Measurements from ENCODE around the gene KIF23. TPM values are rescaled to one million over a fixed set of nuclear protein-coding genes. Genes with fewer than 3 reads are reported as not detected.
A peak's percentile ranks its signal among the peaks of the same experiment; 100 is the strongest.

Gene KIF23
- polyA plus RNA-seq, 3 donors: 1.5 to 8.1 (median 1.8) TPM

GRCh38 chr15:69489073-69489571 is 75.0 kb downstream of the KIF23 start:
- no peaks in the 10 kb centered on the region for H3K36me3 Mint-ChIP-seq
- peaks cover 0 to 5% of the 10 kb centered on the region in 2 donors for H3K9me3 ChIP-seq (replicated peaks in 1 of 2; ENCODE audit: control insufficient read depth in 1 of 2, insufficient read depth in 1 of 2, low read length in 2 of 2)
- H2AFZ ChIP-seq (ENCODE audit: insufficient read depth, low read depth, low read length, poor library complexity, severe bottlenecking): no peak overlapping the region
- H3K27me3 Mint-ChIP-seq (ENCODE audit: low read depth in 3 of 3): peaks cover 0 to 3% (median 2%) of the 10 kb centered on the region in 3 donors
- no peak for DNase-seq
- H3K4me1 Mint-ChIP-seq: peaks cover 3% of the 10 kb centered on the region
- intact Hi-C loops (cut with micrococcal nuclease): no loop called here
- H3K27me3 ChIP-seq (ENCODE audit: control insufficient read depth in 2 of 2, insufficient read depth in 2 of 2, low read length in 2 of 2): no peaks in the 10 kb centered on the region
- no peaks in the 10 kb centered on the region for H3K79me2 ChIP-seq (ENCODE audit: insufficient read depth, low read length)
- H3K27ac ChIP-seq (ENCODE audit: low read depth in 1 of 2, low read length in 2 of 2): no peak overlapping the region
- TF ChIP-seq CTCF (IDR thresholded peaks at IDR 0.05): no peak
- no peaks in the 10 kb centered on the region for H4K20me1 ChIP-seq (ENCODE audit: insufficient read depth, low read length)
- H3K4me1 ChIP-seq (ENCODE audit: control insufficient read depth in 1 of 2, insufficient read depth in 2 of 2, low read length in 2 of 2): no peaks in the 10 kb centered on the region
- no peaks in the 10 kb centered on the region for H3K36me3 ChIP-seq (replicated peaks in 1 of 2; ENCODE audit: control insufficient read depth in 1 of 2, insufficient read depth in 2 of 2, low read length in 2 of 2)
- WGBS (ENCODE audit: insufficient coverage): no CpG with 5 or more reads among the region's 3 CpGs
- H3K27ac Mint-ChIP-seq: peak overlapping the region in 1 of 7 donors; percentile 47
- H3K4me2 ChIP-seq (replicated peaks; ENCODE audit: extremely low read depth, low read length, poor library complexity, severe bottlenecking): no peak overlapping the region
- H3K4me3 Mint-ChIP-seq: no peak overlapping the region
- H3K4me3 ChIP-seq (replicated peaks in 1 of 3; ENCODE audit: low read depth in 2 of 3, low read length in 3 of 3): no peak overlapping the region
- no peak overlapping the region for H3K9ac ChIP-seq (ENCODE audit: insufficient read depth, low read length, poor library complexity, severe bottlenecking)
- H3K9me3 Mint-ChIP-seq: peaks cover 3 to 9% (median 4%) of the 10 kb centered on the region in 7 donors

- peaks cover 0 to 5% of the 10 kb centered on the region in 2 donors for H3K9me3 ChIP-seq (replicated peaks in 1 of 2; ENCODE audit: control insufficient read depth in 1 of 2, insufficient read depth in 1 of 2, low read length in 2 of 2)
- H3K4me1 Mint-ChIP-seq: no peaks in the 10 kb centered on the region
- no peak overlapping the region for H3K4me3 Mint-ChIP-seq
- peaks cover 3 to 9% (median 4%) of the 10 kb centered on the region in 7 donors for H3K9me3 Mint-ChIP-seq
- no peak overlapping the region for H3K27ac Mint-ChIP-seq
- DNase-seq: no peak
- intact Hi-C loops (cut with micrococcal nuclease): no loop called here
- WGBS (ENCODE audit: insufficient coverage): 100% methylated on average over 3 of the region's 11 CpGs
- H3K27me3 ChIP-seq (ENCODE audit: control insufficient read depth in 2 of 2, insufficient read depth in 2 of 2, low read length in 2 of 2): no peaks in the 10 kb centered on the region
- no peaks in the 10 kb centered on the region for H3K36me3 ChIP-seq (replicated peaks in 1 of 2; ENCODE audit: control insufficient read depth in 1 of 2, insufficient read depth in 2 of 2, low read length in 2 of 2)
- H2AFZ ChIP-seq (ENCODE audit: insufficient read depth, low read depth, low read length, poor library complexity, severe bottlenecking): no peak overlapping the region
- no peak overlapping the region for H3K4me3 ChIP-seq (replicated peaks in 1 of 3; ENCODE audit: low read depth in 2 of 3, low read length in 3 of 3)
- H3K4me2 ChIP-seq (replicated peaks; ENCODE audit: extremely low read depth, low read length, poor library complexity, severe bottlenecking): no peak overlapping the region
- H3K4me1 ChIP-seq (ENCODE audit: control insufficient read depth in 1 of 2, insufficient read depth in 2 of 2, low read length in 2 of 2): no peaks in the 10 kb centered on the region
- H3K36me3 Mint-ChIP-seq: no peaks in the 10 kb centered on the region
- no peak overlapping the region for H3K27ac ChIP-seq (ENCODE audit: low read depth in 1 of 2, low read length in 2 of 2)
- no peaks in the 10 kb centered on the region for H3K79me2 ChIP-seq (ENCODE audit: insufficient read depth, low read length)
- TF ChIP-seq CTCF (IDR thresholded peaks at IDR 0.05): no peak
- H3K9ac ChIP-seq (ENCODE audit: insufficient read depth, low read length, poor library complexity, severe bottlenecking): no peak overlapping the region
- peaks cover 0 to 3% (median 0%) of the 10 kb centered on the region in 3 donors for H3K27me3 Mint-ChIP-seq (ENCODE audit: low read depth in 3 of 3)
- H4K20me1 ChIP-seq (ENCODE audit: insufficient read depth, low read length): no peaks in the 10 kb centered on the region
These were observed 76.3 kb downstream of the KIF23 start for GRCh38 chr15:69490356-69491037.
